OCI-LY3 (cell line): ENCODE measurements around the gene GALNT14.

Source experiments
- H2AFZ ChIP-seq: fragments of 200-600, 300-600 bp; shearing (Covaris generic); 2 replicates; pipeline ENCODE4 v1.6.0; 2014; ENCODE audit warnings: antibody characterized with exemption, low read depth, low read length
- H3K27ac ChIP-seq: fragments of 200-600, 300-600 bp; sonication (generic); 2 replicates; pipeline ENCODE4 v1.5.1; 2014; ENCODE audit warnings: mild to moderate bottlenecking, low read length, moderate library complexity, mixed read lengths
- H3K27me3 ChIP-seq: fragments of 200-600, 300-600 bp; sonication (generic); 2 replicates; pipeline ENCODE4 v1.6.1; 2014; ENCODE audit warnings: low read depth, low read length, mixed read lengths
- H3K36me3 ChIP-seq: fragments of 200-600, 300-600 bp; sonication (generic); replicated peaks from 2 replicates; pipeline ENCODE3; 2014; ENCODE audit warnings: low read depth, low read length, mixed read lengths
- H3K4me1 ChIP-seq: fragments of 300-600, 200-600 bp; sonication (generic); 2 replicates; pipeline ENCODE4 v1.6.1; 2014; ENCODE audit warnings: low read length, mixed read lengths
- H3K4me2 ChIP-seq: fragments of 200-600, 300-600 bp; sonication (generic); 2 replicates; pipeline ENCODE4 v1.6.1; 2014; ENCODE audit warnings: low read length, mixed read lengths
- H3K4me3 ChIP-seq: fragments of 300-600, 200-600 bp; sonication (generic); 2 replicates; pipeline ENCODE4 v1.5.1; 2014; ENCODE audit warnings: antibody characterized with exemption, mild to moderate bottlenecking, low read length, moderate library complexity
- H3K79me2 ChIP-seq: fragments of 300-600, 200-600 bp; shearing (Covaris generic); 2 replicates; pipeline ENCODE4 v1.6.1; 2014; ENCODE audit warnings: mild to moderate bottlenecking, low read length, mixed read lengths
- H3K9ac ChIP-seq: fragments of 300-600, 200-600 bp; shearing (Covaris generic); 2 replicates; pipeline ENCODE4 v1.6.0; 2014; ENCODE audit warnings: mild to moderate bottlenecking, low read length, moderate library complexity
- H3K9me3 ChIP-seq: fragments of 200-600, 300-600 bp; shearing (Covaris generic); 2 replicates; pipeline ENCODE4 v1.6.1; 2014; ENCODE audit warnings: low read length, mixed read lengths; ENCODE audit not compliant: insufficient read depth
- H4K20me1 ChIP-seq: fragments of 200-600, 300-600 bp; sonication (generic); 2 replicates; pipeline ENCODE4 v1.6.1; 2016; ENCODE audit warnings: low read length, mixed read lengths; ENCODE audit not compliant: insufficient read depth
- CTCF ChIP-seq: fragments of 200-600, 300-600 bp; sonication (generic); IDR thresholded peaks from 2 replicates; pipeline ENCODE4 v1.5.1; 2014; ENCODE audit warnings: antibody characterized with exemption, low read length, low read depth
- EZH2phosphoT487 ChIP-seq: fragments of 200-600 bp; shearing (Covaris generic); IDR thresholded peaks from 2 replicates; pipeline ENCODE4 v1.6.1; 2018; ENCODE audit warnings: antibody characterized with exemption, mixed run types, low read depth

The GALNT14 gene

GRCh38 chr2:31129375-31130171 is 8.7 kb downstream of the GALNT14 start:
- Histone ChIP-seq H3K9me3 (no peaks in the 10 kb centered on the region), H3K4me2 (no peak overlapping the region), H3K27me3 (no peaks in the 10 kb centered on the region), H4K20me1 (peaks cover 100% of the 10 kb centered on the region), H3K79me2 (peaks cover 100% of the 10 kb centered on the region), H2AFZ (no peak overlapping the region), H3K9ac (no peak overlapping the region), H3K4me3 (no peak overlapping the region), H3K4me1 (peaks cover 29% of the 10 kb centered on the region), H3K27ac (no peak overlapping the region), H3K36me3 (peaks cover 15% of the 10 kb centered on the region)
- TF ChIP-seq CTCF (no peak), EZH2phosphoT487 (no peak)

GRCh38 chr2:31127931-31128330 is 10.3 kb downstream of the GALNT14 start:
- no peak overlapping the region for H3K4me2 ChIP-seq
- TF ChIP-seq EZH2phosphoT487 (no peak), CTCF (no peak)
- H3K27ac ChIP-seq, result no peak overlapping the region
- no peak overlapping the region for H3K4me3 ChIP-seq
- H2AFZ ChIP-seq, result no peak overlapping the region
- peaks cover 19% of the 10 kb centered on the region for H3K4me1 ChIP-seq
- H3K36me3 ChIP-seq, result peaks cover 24% of the 10 kb centered on the region
- no peak overlapping the region for H3K9ac ChIP-seq
- no peaks in the 10 kb centered on the region for H3K9me3 ChIP-seq
- H3K79me2 ChIP-seq, result peaks cover 99% of the 10 kb centered on the region
- H4K20me1 ChIP-seq, result peaks cover 99% of the 10 kb centered on the region
- no peaks in the 10 kb centered on the region for H3K27me3 ChIP-seq

GRCh38 chr2:31125918-31126695 is 12.1 kb downstream of the GALNT14 start:
- Histone ChIP-seq H3K4me2 (no peak overlapping the region), H3K36me3 (peaks cover 36% of the 10 kb centered on the region), H2AFZ (no peak overlapping the region), H4K20me1 (peaks cover 94% of the 10 kb centered on the region), H3K9me3 (no peaks in the 10 kb centered on the region), H3K4me3 (no peak overlapping the region), H3K27me3 (no peaks in the 10 kb centered on the region), H3K4me1 (peaks cover 8% of the 10 kb centered on the region), H3K27ac (no peak overlapping the region), H3K79me2 (peaks cover 95% of the 10 kb centered on the region), H3K9ac (no peak overlapping the region)
- no peak for TF ChIP-seq EZH2phosphoT487
- TF ChIP-seq CTCF, result no peak

- Histone ChIP-seq H2AFZ (no peak overlapping the region), H3K4me3 (no peak overlapping the region), H3K27me3 (no peaks in the 10 kb centered on the region), H3K4me1 (peaks cover 8% of the 10 kb centered on the region), H3K9me3 (no peaks in the 10 kb centered on the region), H4K20me1 (peaks cover 87% of the 10 kb centered on the region), H3K36me3 (peaks cover 45% of the 10 kb centered on the region), H3K4me2 (no peak overlapping the region), H3K79me2 (peaks cover 94% of the 10 kb centered on the region), H3K27ac (no peak overlapping the region), H3K9ac (no peak overlapping the region)
- TF ChIP-seq CTCF (no peak), EZH2phosphoT487 (no peak)
Measured at GRCh38 chr2:31124904-31125303, 13.3 kb downstream of the GALNT14 start.
